GM12878 (cell line): ENCODE measurements around the gene TCERG1L. TPM values are rescaled to one million over a fixed set of nuclear protein-coding genes. Genes with fewer than 3 reads are reported as not detected.

Source experiments
- ATAC-seq: fragments of 200-7000 bp; cut with Tn5 transposase; 3 replicates; pipeline ENCODE4 v1.9.1; 2020; ENCODE audit warnings: mild to moderate bottlenecking, moderate library complexity
- BruUV-seq: library from RNA; stranded (reverse); fragments of 400-500 nt; replicated peaks from 2 replicates; lab custom pipeline; 2021; lab: Mats Ljungman, UMichigan
- CTCF ChIA-PET: fragments of 300-600 bp; sonication (Branson Sonifier 250); formaldehyde crosslinking; extraction: SDS; loops from one replicate; lab custom pipeline; 2021; ENCODE audit warnings: inconsistent platforms; lab: Yijun Ruan, JAX
- POLR2A ChIA-PET: fragments of 350-600 bp; formaldehyde crosslinking; extraction: SDS; loops from one replicate; lab custom pipeline; 2021; ENCODE audit warnings: inconsistent platforms; lab: Charles Lee
- RAD21 ChIA-PET: fragments of 300-600 bp; sonication (Branson Sonifier 250); formaldehyde crosslinking; loops from one replicate; lab custom pipeline; 2023; ENCODE audit warnings: antibody characterized with exemption; ENCODE audit not compliant: unreplicated experiment; lab: Charles Lee
- SMC1A ChIA-PET: fragments of 300-600 bp; sonication (Branson Sonifier 250); formaldehyde crosslinking; loops from one replicate; lab custom pipeline; 2023; ENCODE audit not compliant: unreplicated experiment, uncharacterized antibody; lab: Charles Lee
- DNase-seq: peaks from one replicate; pipeline ENCODE4 v3.0.0-alpha.2; 2011; ENCODE audit warnings: low read depth, low spot score
- FAIRE-seq: peaks from 3 replicates; lab custom pipeline; 2011; peaks lifted over from hg19 to GRCh38; lab: Jason Lieb, UNC
- H2AFZ ChIP-seq: 2 replicates; pipeline ENCODE4 v1.6.0; 2011; ENCODE audit warnings: low read depth, low read length, control low read depth; ENCODE audit not compliant: control insufficient read depth
- H3K27ac ChIP-seq: 2 replicates; pipeline ENCODE4 v1.5.1; 2011; ENCODE audit warnings: control low read depth; ENCODE audit not compliant: control insufficient read depth, insufficient read depth
- H3K27me3 ChIP-seq, 2 experiments: replicated peaks in 1 of 2; 2 replicates each; pipeline versions ENCODE4 v1.6.0 to v1.6.1; 2011; ENCODE audit warnings: low read length in 1 of 2; ENCODE audit not compliant: control insufficient read depth in 2 of 2, insufficient read depth in 2 of 2
- H3K36me3 ChIP-seq, 2 experiments: 2 replicates each; pipeline ENCODE4 v1.5.1; 2011; ENCODE audit warnings: low read length in 1 of 2; ENCODE audit not compliant: control insufficient read depth in 2 of 2, insufficient read depth in 2 of 2
- H3K4me1 ChIP-seq: 2 replicates; pipeline ENCODE4 v1.6.1; 2011; ENCODE audit warnings: mild to moderate bottlenecking, low read length, moderate library complexity, mixed read lengths; ENCODE audit not compliant: control insufficient read depth, insufficient read depth
- H3K4me2 ChIP-seq: 2 replicates; pipeline ENCODE4 v1.6.0; 2011; ENCODE audit warnings: control low read depth; ENCODE audit not compliant: control insufficient read depth, insufficient read depth
- H3K4me3 ChIP-seq: fragments of 200-600 bp; sonication (generic); 2 replicates; pipeline ENCODE4 v1.5.1; 2016
- H3K79me2 ChIP-seq: 2 replicates; pipeline ENCODE4 v1.6.0; 2011; ENCODE audit warnings: low read length; ENCODE audit not compliant: control insufficient read depth, insufficient read depth
- H3K9ac ChIP-seq: 2 replicates; pipeline ENCODE4 v1.8.0; 2011; ENCODE audit warnings: low read length, control low read depth, mixed read lengths; ENCODE audit not compliant: control insufficient read depth, insufficient read depth
- H3K9me3 ChIP-seq: replicated peaks from 3 replicates; pipeline ENCODE4 v1.5.1; 2011; ENCODE audit warnings: mild to moderate bottlenecking, low read length; ENCODE audit not compliant: control insufficient read depth, insufficient read depth
- H4K20me1 ChIP-seq: 2 replicates; pipeline ENCODE4 v1.6.0; 2011; ENCODE audit not compliant: control insufficient read depth, insufficient read depth
- ATF7 ChIP-seq: fragments of 450-650 bp; IDR thresholded peaks from 2 replicates; pipeline ENCODE4 v1.6.1; 2016; ENCODE audit warnings: low read depth, mild to moderate bottlenecking
- BCL3 ChIP-seq: IDR thresholded peaks from 2 replicates; pipeline ENCODE4 v1.6.1; 2011; ENCODE audit warnings: borderline replicate concordance, low read depth, mild to moderate bottlenecking, moderate library complexity, low read length; ENCODE audit not compliant: insufficient read depth, poor library complexity, severe bottlenecking
- BHLHE40 ChIP-seq, 2 experiments: fragments of 450-650 bp in 1 of 2; IDR thresholded peaks; 2 replicates each; pipeline ENCODE4 v1.6.1; 2011 to 2017; ENCODE audit warnings: low read depth in 2 of 2, borderline replicate concordance in 1 of 2, improper control_type of control experiment in 1 of 2, low read length in 1 of 2, mild to moderate bottlenecking in 1 of 2
- EZH2 ChIP-seq: IDR thresholded peaks from 2 replicates; pipeline ENCODE4 v1.6.1; 2012; ENCODE audit warnings: low read depth, mild to moderate bottlenecking, control low read depth, inconsistent platforms, low read length, borderline replicate concordance; ENCODE audit not compliant: control insufficient read depth
- HSF1 ChIP-seq: fragments of 150-350 bp; IDR thresholded peaks from 2 replicates; pipeline ENCODE4 v1.6.1; 2014; ENCODE audit warnings: mild to moderate bottlenecking, low read depth, low read length
- IKZF1 ChIP-seq: fragments of 450-650 bp; conservative IDR thresholded peaks from 2 replicates; pipeline ENCODE4 v1.6.1; 2017; ENCODE audit warnings: antibody characterized with exemption, mild to moderate bottlenecking
- MAX ChIP-seq: IDR thresholded peaks from 2 replicates; pipeline ENCODE4 v1.6.1; 2012; ENCODE audit warnings: low read depth, low read length, improper control_type of control experiment
- NBN ChIP-seq: fragments of 450-650 bp; IDR thresholded peaks from 2 replicates; pipeline ENCODE4 v1.6.1; 2016
- NR2C2 ChIP-seq: IDR thresholded peaks from 2 replicates; pipeline ENCODE4 v1.6.1; 2011; ENCODE audit warnings: borderline replicate concordance, low read depth; ENCODE audit not compliant: control insufficient read depth, insufficient read length
- POU2F2 ChIP-seq: IDR thresholded peaks from 3 replicates; pipeline ENCODE4 v1.6.1; 2011; ENCODE audit warnings: low read depth, mild to moderate bottlenecking, low read length, borderline replicate concordance
- YY1 ChIP-seq: IDR thresholded peaks from 2 replicates; pipeline ENCODE4 v1.6.1; 2011; ENCODE audit warnings: low read depth, mild to moderate bottlenecking, low read length
- ZNF217 ChIP-seq: fragments of 450-650 bp; IDR thresholded peaks from 2 replicates; pipeline ENCODE4 v1.6.1; 2017; ENCODE audit warnings: antibody characterized with exemption, mild to moderate bottlenecking
- ZNF274 ChIP-seq: IDR thresholded peaks from one replicate; pipeline ENCODE4 v1.8.0; 2011; ENCODE audit not compliant: insufficient read length, insufficient read depth
- WGBS: methylation state at CpG from one replicate; pipeline ENCODE4 v1.1.6; 2016; ENCODE audit warnings: low lambda C conversion rate; ENCODE audit not compliant: insufficient replicate concordance, insufficient coverage; ENCODE audit errors: missing lambda C conversion rate; 5-methylcytosine and 5-hydroxymethylcytosine counted together
- in situ Hi-C: fragments of 300-500 bp; cut with MboI; formaldehyde crosslinking; loops from 9 replicates; pipeline ENCODE4 v1.14.3; 2018; ENCODE audit warnings: mixed read lengths
- intact Hi-C: fragments of 100-400 bp; cut with micrococcal nuclease; formaldehyde crosslinking; loops from one replicate; pipeline ENCODE4 v1.14.2; 2022; ENCODE audit not compliant: unreplicated experiment
- polyA plus RNA-seq, 11 experiments: library from polyadenylated mRNA; depleted of rRNA in 4 of 11; unstranded in 6 of 11; stranded (reverse) in 5 of 11; fragments of >200 nt; fragmentation: Nextera tagmentation in 4 of 11; fragmentation: Illumina TruSeq in 1 of 11; extraction: Ambion mirVana in 4 of 11; extraction: Trizol in 1 of 11; gene quantifications; 1 replicate in 1 of 11; 2 replicates in 10 of 11; pipeline versions ENCODE4 v1.2.1 to v1.2.3, GENCODE V29; 2011 to 2016; ENCODE audit warnings: inconsistent platforms in 2 of 11, missing spikeins in 2 of 11, low read depth in 1 of 11
- total RNA-seq, 4 experiments: library from RNA; depleted of rRNA in 3 of 4; stranded (reverse); fragments of >200 nt in 3 of 4; fragmentation: Illumina TruSeq in 1 of 4; extraction: Trizol in 1 of 4; gene quantifications; 2 replicates each; pipeline versions ENCODE4 v1.2.1 to v1.2.3, GENCODE V29; 2013 to 2021

Gene TCERG1L
- total and polyA plus RNA-seq, 10 of the 15 experiments (the other 5 are each of a cell fraction or from before 2014, with no cell fraction given), result not detected

- TF ChIP-seq ZNF274, result no peak
- no peak for TF ChIP-seq EZH2
- no peak for TF ChIP-seq MAX
- ChIA-PET RAD21 (no interaction called here), CTCF (no interaction called here), SMC1A (no interaction called here), POLR2A (no interaction called here)
- 0% methylated on average over 2 of the region's 2 CpGs for WGBS
- ATAC-seq, result no peak
- no peak for FAIRE-seq
- no peaks in the 10 kb centered on the region for H3K36me3 ChIP-seq
- no peaks in the 10 kb centered on the region for H4K20me1 ChIP-seq
- H3K27me3 ChIP-seq, result no peaks in the 10 kb centered on the region; a peak in 1 of 4 replicates
- intact Hi-C loops (no loop called here), in situ Hi-C loops (no loop called here)
- H3K9ac ChIP-seq, result no peak overlapping the region
- BruUV-seq, result no TSS peak
- H3K9me3 ChIP-seq, result no peaks in the 10 kb centered on the region; the same call in 2 of the 3 replicates
- no peak overlapping the region for H3K4me2 ChIP-seq
- H3K27ac ChIP-seq, result no peak overlapping the region
- no peak overlapping the region for H2AFZ ChIP-seq
- no peaks in the 10 kb centered on the region for H3K79me2 ChIP-seq
- H3K4me1 ChIP-seq, result no peaks in the 10 kb centered on the region
- H3K4me3 ChIP-seq, result no peak overlapping the region
- DNase-seq, result no peak
These were observed 99.4 kb downstream of the TCERG1L start for GRCh38 chr10:131211965-131212619.

GRCh38 chr10:131211559-131211958, 100.0 kb downstream of the TCERG1L start:
- H2AFZ ChIP-seq, result no peak overlapping the region
- ChIA-PET RAD21 (no interaction called here), SMC1A (no interaction called here), POLR2A (no interaction called here), CTCF (no interaction called here)
- H3K4me2 ChIP-seq, result no peak overlapping the region
- no peak overlapping the region for H3K27ac ChIP-seq
- in situ Hi-C loops, result no loop called here
- WGBS, result 24% methylated on average over 9 of the region's 9 CpGs
- no peak overlapping the region for H3K4me3 ChIP-seq
- H3K79me2 ChIP-seq, result no peaks in the 10 kb centered on the region
- H3K36me3 ChIP-seq, result no peaks in the 10 kb centered on the region
- H4K20me1 ChIP-seq, result no peaks in the 10 kb centered on the region
- FAIRE-seq (no peak), ATAC-seq (no peak), DNase-seq (no peak)
- H3K27me3 ChIP-seq, result no peaks in the 10 kb centered on the region; a peak in 1 of 4 replicates
- intact Hi-C loops, result no loop called here
- BruUV-seq, result no TSS peak
- H3K9me3 ChIP-seq, result no peaks in the 10 kb centered on the region; the same call in 2 of the 3 replicates
- TF ChIP-seq HSF1, result no peak
- no peak for TF ChIP-seq IKZF1
- TF ChIP-seq NR2C2, result no peak
- no peak for TF ChIP-seq ZNF217
- no peak for TF ChIP-seq POU2F2
- no peak for TF ChIP-seq YY1
- TF ChIP-seq BCL3, result no peak
- no peak for TF ChIP-seq ATF7
- TF ChIP-seq BHLHE40 (IDR thresholded peaks at IDR 0.05; ENCODE audit: borderline replicate concordance in 1 of 2, low read depth in 2 of 2, low read length in 1 of 2), result no peak
- TF ChIP-seq NBN, result no peak
- no peak overlapping the region for H3K9ac ChIP-seq
- no peaks in the 10 kb centered on the region for H3K4me1 ChIP-seq
